Liver (tissue), 9 donors: ENCODE results near the gene SLC12A3. TPM values are rescaled to one million over a fixed set of nuclear protein-coding genes. Genes with fewer than 3 reads are reported as not detected.

ENCODE experiments used
- DNase-seq: peaks from one replicate; pipeline ENCODE4 v3.0.0-alpha.2; 2017; ENCODE audit warnings: low spot score
- H3K27ac ChIP-seq, 2 donors: one replicate each; pipeline ENCODE4 v1.7.0; 2013; ENCODE audit warnings: inconsistent platforms in 2 of 2, low read length in 2 of 2, control low read depth in 1 of 2, low read depth in 1 of 2, mild to moderate bottlenecking in 1 of 2
- H3K27me3 ChIP-seq, 4 donors: one replicate each; pipeline versions ENCODE4 v1.6.1 to v1.7.0; 2013; ENCODE audit warnings: low read length in 3 of 4, inconsistent platforms in 1 of 4, mild to moderate bottlenecking in 1 of 4, moderate library complexity in 1 of 4; ENCODE audit not compliant: control insufficient read depth in 4 of 4, insufficient read depth in 4 of 4
- H3K36me3 ChIP-seq, 4 donors: one replicate each; pipeline versions ENCODE4 v1.6.1 to v1.7.0; 2013; ENCODE audit warnings: low read length in 3 of 4, mild to moderate bottlenecking in 3 of 4, low read depth in 1 of 4, moderate library complexity in 1 of 4; ENCODE audit not compliant: control insufficient read depth in 4 of 4, insufficient read depth in 3 of 4
- H3K4me1 ChIP-seq, 4 donors: one replicate each; pipeline versions ENCODE4 v1.6.1 to v1.7.0; 2013; ENCODE audit warnings: low read length in 3 of 4, mild to moderate bottlenecking in 3 of 4, moderate library complexity in 1 of 4; ENCODE audit not compliant: control insufficient read depth in 4 of 4, insufficient read depth in 4 of 4
- H3K4me3 ChIP-seq, 3 donors: one replicate each; pipeline versions ENCODE4 v1.6.1 to v1.7.0; 2013; ENCODE audit warnings: low read length in 3 of 3, control low read depth in 1 of 3, low read depth in 1 of 3, mild to moderate bottlenecking in 1 of 3
- H3K9ac ChIP-seq, 2 donors: one replicate each; pipeline ENCODE4 v1.7.0; 2013; ENCODE audit warnings: low read length in 2 of 2, mild to moderate bottlenecking in 2 of 2, moderate library complexity in 2 of 2, control low read depth in 1 of 2, low read depth in 1 of 2
- H3K9me3 ChIP-seq, 4 donors: one replicate each; pipeline versions ENCODE4 v1.6.1 to v1.7.0; 2013; ENCODE audit warnings: low read length in 3 of 4; ENCODE audit not compliant: control insufficient read depth in 4 of 4
- EGR1 ChIP-seq, 2 donors: IDR thresholded peaks; 2 replicates each; pipeline ENCODE4 v1.6.1; 2016 to 2018; ENCODE audit warnings: antibody characterized with exemption in 2 of 2, low read depth in 2 of 2
- FOXA1 ChIP-seq: IDR thresholded peaks from 2 replicates; pipeline ENCODE4 v1.6.1; 2016; ENCODE audit warnings: antibody characterized with exemption
- FOXA2 ChIP-seq: IDR thresholded peaks from 2 replicates; pipeline ENCODE4 v1.6.1; 2016; ENCODE audit warnings: antibody characterized with exemption
- GABPA ChIP-seq, 2 donors: IDR thresholded peaks in 1 of 2; conservative IDR thresholded peaks in 1 of 2; 2 replicates each; pipeline ENCODE4 v1.6.1; 2016; ENCODE audit warnings: antibody characterized with exemption in 2 of 2, mild to moderate bottlenecking in 1 of 2, moderate library complexity in 1 of 2
- HNF4A ChIP-seq, 2 donors: conservative IDR thresholded peaks; 2 replicates each; pipeline ENCODE4 v1.6.1; 2016; ENCODE audit warnings: antibody characterized with exemption in 2 of 2, mild to moderate bottlenecking in 2 of 2
- HNF4G ChIP-seq: IDR thresholded peaks from 2 replicates; pipeline ENCODE4 v1.6.1; 2016; ENCODE audit warnings: antibody characterized with exemption
- NR2F2 ChIP-seq: IDR thresholded peaks from 2 replicates; pipeline ENCODE4 v1.6.1; 2016; ENCODE audit warnings: antibody characterized with exemption
- RAD21 ChIP-seq, 2 donors: IDR thresholded peaks; 2 replicates each; pipeline ENCODE4 v1.6.1; 2016; ENCODE audit warnings: antibody characterized with exemption in 2 of 2, mild to moderate bottlenecking in 2 of 2
- REST ChIP-seq: IDR thresholded peaks from 2 replicates; pipeline ENCODE4 v1.6.1; 2016; ENCODE audit warnings: antibody characterized with exemption, mild to moderate bottlenecking
- RXRA ChIP-seq, 2 donors: IDR thresholded peaks; 2 replicates each; pipeline ENCODE4 v1.6.1; 2017 to 2018; ENCODE audit warnings: antibody characterized with exemption in 2 of 2, mild to moderate bottlenecking in 1 of 2
- SP1 ChIP-seq: IDR thresholded peaks from 2 replicates; pipeline ENCODE4 v1.6.1; 2018; ENCODE audit warnings: antibody characterized with exemption, mild to moderate bottlenecking
- TAF1 ChIP-seq: conservative IDR thresholded peaks from 2 replicates; pipeline ENCODE4 v1.6.1; 2016; ENCODE audit warnings: antibody characterized with exemption, mild to moderate bottlenecking
- YY1 ChIP-seq: IDR thresholded peaks from 2 replicates; pipeline ENCODE4 v1.6.1; 2016; ENCODE audit warnings: antibody characterized with exemption, mild to moderate bottlenecking
- ZBTB33 ChIP-seq: IDR thresholded peaks from 2 replicates; pipeline ENCODE4 v1.6.1; 2016; ENCODE audit warnings: antibody characterized with exemption
- WGBS: extraction: QIAGEN DNeasy Blood & Tissue Kit; methylation state at CpG from one replicate; pipeline ENCODE4 v1.1.7; 2013; 5-methylcytosine and 5-hydroxymethylcytosine counted together
- polyA plus RNA-seq, 2 donors: library from polyadenylated mRNA; stranded (reverse) in 1 of 2; unstranded in 1 of 2; fragments of 200-250 nt in 1 of 2; fragments of >200 nt in 1 of 2; fragmentation: Nextera tagmentation in 1 of 2; extraction: Ambion mirVana in 1 of 2; gene quantifications; one replicate each; pipeline versions ENCODE4 v1.2.1 to v1.2.3, GENCODE V29; 2013 to 2015
- total RNA-seq, 2 donors: library from RNA; depleted of rRNA; stranded (reverse); fragments of >200 nt; gene quantifications; one replicate each; pipeline ENCODE4 v1.2.3, GENCODE V29; 2014
- TF ChIP-seq, protein P1 (sequence below): IDR thresholded peaks from 2 replicates; pipeline ENCODE4 v1.6.1; 2016; ENCODE audit warnings: antibody characterized with exemption
- TF ChIP-seq, protein P2 (sequence below): fragments of 150-350 bp; IDR thresholded peaks from 2 replicates; pipeline ENCODE4 v1.5.1; 2017; ENCODE audit warnings: improper control_type of control experiment, low read depth, low read length; ENCODE audit not compliant: missing input control
- donor health status: healthy.
- donor health status: healthy.
- donor health status: healthy.
- donor health status: healthy.
- donor health status: healthy.

SLC12A3 gene
- total and polyA plus RNA-seq, 4 donors, result 0.09 TPM; not detected in 3

GRCh38 chr16:56847173-56847910, 17.7 kb upstream of the SLC12A3 start:
- Histone ChIP-seq H3K9ac (no peak overlapping the region), H3K36me3 (peaks cover 0 to 12% (median 4%) of the 10 kb centered on the region in 4 donors), H3K9me3 (no peaks in the 10 kb centered on the region), H3K27me3 (no peaks in the 10 kb centered on the region), H3K27ac (no peak overlapping the region), H3K4me1 (peaks cover 3 to 14% (median 4%) of the 10 kb centered on the region in 4 donors), H3K4me3 (no peak overlapping the region)
- no peak for TF ChIP-seq FOXA1
- no peak for TF ChIP-seq EGR1 (IDR thresholded peaks at IDR 0.05; ENCODE audit: low read depth in 2 of 2)
- TF ChIP-seq RAD21 (IDR thresholded peaks at IDR 0.05), result no peak
- TF ChIP-seq, protein P1, sequence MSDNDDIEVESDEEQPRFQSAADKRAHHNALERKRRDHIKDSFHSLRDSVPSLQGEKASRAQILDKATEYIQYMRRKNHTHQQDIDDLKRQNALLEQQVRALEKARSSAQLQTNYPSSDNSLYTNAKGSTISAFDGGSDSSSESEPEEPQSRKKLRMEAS, result no peak
- no peak for TF ChIP-seq HNF4G
- no peak for TF ChIP-seq RXRA (IDR thresholded peaks at IDR 0.05)
- no peak for TF ChIP-seq FOXA2
- no peak for TF ChIP-seq YY1
- no peak for TF ChIP-seq REST
- no peak for TF ChIP-seq TAF1
- TF ChIP-seq HNF4A (conservative IDR thresholded peaks at IDR 0.05), result no peak
- TF ChIP-seq SP1, result no peak
- WGBS, result 74% methylated on average over 9 of the region's 9 CpGs
- no peak for DNase-seq

GRCh38 chr16:56848029-56848936, 16.7 kb upstream of the SLC12A3 start:
- TF ChIP-seq, protein P2, sequence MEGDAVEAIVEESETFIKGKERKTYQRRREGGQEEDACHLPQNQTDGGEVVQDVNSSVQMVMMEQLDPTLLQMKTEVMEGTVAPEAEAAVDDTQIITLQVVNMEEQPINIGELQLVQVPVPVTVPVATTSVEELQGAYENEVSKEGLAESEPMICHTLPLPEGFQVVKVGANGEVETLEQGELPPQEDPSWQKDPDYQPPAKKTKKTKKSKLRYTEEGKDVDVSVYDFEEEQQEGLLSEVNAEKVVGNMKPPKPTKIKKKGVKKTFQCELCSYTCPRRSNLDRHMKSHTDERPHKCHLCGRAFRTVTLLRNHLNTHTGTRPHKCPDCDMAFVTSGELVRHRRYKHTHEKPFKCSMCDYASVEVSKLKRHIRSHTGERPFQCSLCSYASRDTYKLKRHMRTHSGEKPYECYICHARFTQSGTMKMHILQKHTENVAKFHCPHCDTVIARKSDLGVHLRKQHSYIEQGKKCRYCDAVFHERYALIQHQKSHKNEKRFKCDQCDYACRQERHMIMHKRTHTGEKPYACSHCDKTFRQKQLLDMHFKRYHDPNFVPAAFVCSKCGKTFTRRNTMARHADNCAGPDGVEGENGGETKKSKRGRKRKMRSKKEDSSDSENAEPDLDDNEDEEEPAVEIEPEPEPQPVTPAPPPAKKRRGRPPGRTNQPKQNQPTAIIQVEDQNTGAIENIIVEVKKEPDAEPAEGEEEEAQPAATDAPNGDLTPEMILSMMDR, result no peak
- TF ChIP-seq YY1 (no peak), GABPA (IDR thresholded peaks at IDR 0.05 in 1 of 2, conservative IDR thresholded peaks at IDR 0.05 in 1 of 2) (no peak), HNF4G (no peak), FOXA2 (no peak), RXRA (IDR thresholded peaks at IDR 0.05) (peak; percentile 9 to 28), NR2F2 (peak; percentile 36), RAD21 (IDR thresholded peaks at IDR 0.05) (no peak), TAF1 (no peak), ZBTB33 (no peak), FOXA1 (no peak), SP1 (no peak)
- TF ChIP-seq, protein P1, result no peak
- Histone ChIP-seq H3K9ac (no peak overlapping the region), H3K4me1 (peaks cover 3 to 14% (median 4%) of the 10 kb centered on the region in 4 donors), H3K9me3 (no peaks in the 10 kb centered on the region), H3K36me3 (peaks cover 0 to 6% (median 2%) of the 10 kb centered on the region in 4 donors), H3K4me3 (no peak overlapping the region), H3K27ac (no peak overlapping the region), H3K27me3 (no peaks in the 10 kb centered on the region)
- 75% methylated on average over 11 of the region's 11 CpGs for WGBS
- no peak for DNase-seq
